Stimulated activated CD8-positive, alpha-beta memory T cell treated with anti-CD3 and anti-CD28 coated beads, Interleukin-4, amount 100 ng/mL, for 24 hours (primary cell): ENCODE data around the gene KIF19.

Source experiments
- DNase-seq: peaks from one replicate; pipeline ENCODE4 v3.0.0-alpha.2; 2020; ENCODE audit warnings: low read depth

Gene KIF19

DNA sequence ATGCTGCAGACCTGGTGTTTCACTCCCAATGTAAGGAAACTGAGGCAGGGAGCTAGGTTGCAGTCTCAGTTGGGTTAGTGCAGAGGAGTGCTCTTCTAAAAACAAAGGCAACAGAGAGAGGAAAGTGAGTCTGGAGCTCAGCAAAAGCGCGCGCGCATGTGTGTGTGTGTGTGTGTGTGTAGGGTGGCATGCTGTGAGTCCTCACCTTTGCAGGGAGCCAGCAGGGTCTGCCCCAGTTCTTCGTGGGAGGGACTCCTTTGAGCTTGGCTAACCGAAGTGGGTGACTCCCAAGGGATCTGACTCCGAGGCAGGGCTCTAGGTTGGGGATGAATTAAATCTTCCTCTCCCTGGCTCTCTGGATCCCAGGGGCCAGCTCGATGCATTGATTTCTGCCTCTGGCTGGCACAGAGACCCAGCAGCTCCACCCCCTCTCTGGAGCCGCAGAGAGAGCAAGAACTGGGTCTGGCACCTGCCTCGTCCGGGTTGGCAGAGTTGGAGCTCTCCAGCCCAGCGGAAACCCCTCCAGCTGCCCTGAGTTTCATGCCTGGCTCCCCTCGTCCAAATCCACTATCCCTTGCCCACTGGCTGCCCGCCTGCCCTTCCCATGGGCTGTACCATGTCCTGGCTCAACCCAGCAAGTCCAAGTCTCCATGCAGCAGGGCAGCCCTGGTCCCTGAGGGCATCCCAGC is 36.9 kb downstream of the KIF19 start:
- DNase-seq, result no peak

DNA sequence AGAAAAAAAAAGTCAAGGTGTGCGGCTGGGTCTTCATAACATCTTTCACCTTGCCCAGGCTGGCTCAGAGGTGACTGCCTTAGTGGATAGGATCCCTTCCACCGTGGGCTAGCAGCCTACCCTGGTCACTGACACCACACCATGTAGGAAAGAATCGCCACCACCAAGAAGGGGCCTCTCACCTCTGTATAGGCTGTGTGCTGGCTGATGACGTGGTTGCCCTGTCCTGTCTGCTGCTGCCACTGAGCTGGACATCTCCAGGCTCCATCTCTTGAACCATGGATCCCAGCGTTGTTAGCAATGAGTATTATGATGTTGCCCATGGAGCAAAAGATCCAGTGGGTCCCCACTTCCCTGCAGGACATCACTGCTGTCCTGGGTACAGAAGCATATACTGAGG is 41.2 kb downstream of the KIF19 start, which contains the start of gene GPR142:
GPR142 (plus strand) TSS at position 301 of the 400 bp plus-strand sequence. CDS start 2,035 bp downstream, outside the sequence.
- DNase-seq, result no peak

DNA sequence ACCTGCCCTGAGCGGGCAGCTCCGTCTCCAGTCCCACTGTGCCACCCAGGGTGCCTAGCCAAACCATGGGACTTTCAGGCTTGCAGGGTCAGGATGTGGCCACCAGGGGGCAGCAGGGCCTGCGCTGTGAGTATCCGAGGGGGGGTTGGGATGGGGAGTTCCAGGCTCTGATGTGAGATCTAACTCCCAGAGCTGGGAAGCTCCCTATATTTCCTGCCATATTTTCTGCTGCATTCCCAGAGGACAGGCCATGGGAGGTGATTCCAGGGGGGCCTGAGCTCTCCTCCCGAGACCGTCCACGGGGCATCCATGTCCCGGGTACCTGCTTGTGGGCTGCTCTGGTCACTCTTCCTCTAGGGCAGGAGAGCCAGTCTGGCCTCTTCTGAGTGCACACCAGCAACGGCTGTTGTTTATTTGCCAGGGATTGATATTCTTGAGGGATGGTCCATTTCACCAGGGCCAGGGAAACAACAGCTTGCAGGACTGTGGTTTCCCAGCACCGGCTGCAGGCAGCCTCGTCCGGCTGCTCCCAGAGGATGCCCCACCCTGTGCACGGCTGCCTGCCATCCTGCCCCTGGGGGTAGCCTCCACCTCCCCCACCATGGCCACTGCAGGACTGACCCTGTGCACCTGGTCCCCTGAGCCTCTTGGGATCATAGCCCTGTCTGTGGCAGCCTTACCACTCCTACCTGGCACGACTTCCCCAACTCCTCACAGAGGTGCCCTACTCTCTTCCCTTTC is 42.5 kb downstream of the KIF19 start:
- peak; percentile 62 for DNase-seq

DNA sequence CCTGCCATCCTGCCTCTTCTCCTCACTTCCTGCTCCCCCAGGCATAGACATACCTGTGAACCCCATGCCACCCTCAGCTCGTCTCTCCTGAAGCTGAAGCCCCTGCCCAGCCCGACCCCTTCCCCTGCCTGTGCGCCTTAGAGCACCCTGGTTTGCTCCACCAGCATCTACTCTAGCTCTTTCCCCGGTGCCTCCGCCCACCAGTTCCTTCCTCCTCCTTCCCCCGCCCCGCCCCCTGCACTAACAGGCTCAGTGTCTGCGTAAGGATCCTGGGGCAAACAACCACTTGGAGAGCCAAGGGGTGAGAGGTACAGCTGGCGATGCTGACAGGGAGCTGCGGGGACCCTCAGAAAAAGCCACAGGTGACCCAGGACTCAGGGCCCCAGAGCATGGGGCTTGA is 43.2 kb downstream of the KIF19 start:
- DNase-seq, result peak; percentile 54

DNA sequence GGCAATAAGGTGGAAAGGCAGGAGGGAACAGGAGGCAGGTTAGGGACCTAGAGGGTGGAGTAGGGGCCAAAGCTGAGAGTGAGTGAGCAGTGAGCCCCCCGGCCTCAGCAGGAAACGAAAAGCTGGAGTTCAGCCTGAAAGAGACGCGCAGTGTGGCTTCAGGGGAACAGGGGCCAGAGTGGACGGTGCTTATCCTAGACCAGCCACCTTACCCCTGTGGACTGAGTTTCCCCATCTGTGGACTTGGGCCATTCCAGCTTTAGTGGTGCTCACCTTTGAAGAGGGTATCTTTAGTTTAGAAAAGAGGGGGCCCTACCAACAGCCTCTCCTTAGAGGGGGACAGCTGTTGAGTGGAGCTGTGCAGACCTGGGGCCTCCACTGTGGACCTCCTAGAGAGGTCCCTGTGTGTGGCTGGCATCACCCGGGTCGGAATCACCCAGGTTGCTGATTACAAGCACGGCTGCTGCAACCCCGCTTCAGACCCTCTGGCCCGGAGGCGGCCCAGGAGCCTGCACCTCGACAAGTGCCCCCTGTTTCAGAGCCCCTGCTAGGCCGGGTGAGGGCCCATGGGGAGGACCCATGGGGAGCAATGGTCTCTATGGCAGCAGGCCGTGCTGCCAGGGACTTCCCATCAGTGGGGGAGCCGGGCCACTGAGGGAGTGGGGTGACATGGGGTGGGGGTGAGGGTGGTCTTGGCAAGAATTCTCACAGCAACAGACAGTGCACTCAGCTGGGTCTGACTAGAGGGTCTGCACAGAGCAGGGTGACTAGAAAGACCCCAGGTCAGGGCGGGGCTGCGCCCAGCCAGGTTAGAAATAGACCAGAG is 43.9 kb downstream of the KIF19 start:
- DNase-seq, result no peak

DNA sequence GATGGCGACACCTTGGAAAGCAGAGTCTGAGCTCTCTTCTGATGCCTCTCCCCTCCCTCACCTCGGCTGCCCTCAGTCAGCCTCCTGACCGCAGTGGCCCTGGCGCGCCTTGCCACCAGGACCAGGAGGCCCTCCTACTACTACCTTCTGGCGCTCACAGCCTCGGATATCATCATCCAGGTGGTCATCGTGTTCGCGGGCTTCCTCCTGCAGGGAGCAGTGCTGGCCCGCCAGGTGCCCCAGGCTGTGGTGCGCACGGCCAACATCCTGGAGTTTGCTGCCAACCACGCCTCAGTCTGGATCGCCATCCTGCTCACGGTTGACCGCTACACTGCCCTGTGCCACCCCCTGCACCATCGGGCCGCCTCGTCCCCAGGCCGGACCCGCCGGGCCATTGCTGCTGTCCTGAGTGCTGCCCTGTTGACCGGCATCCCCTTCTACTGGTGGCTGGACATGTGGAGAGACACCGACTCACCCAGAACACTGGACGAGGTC is 45.7 kb downstream of the KIF19 start:
- DNase-seq, result no peak

DNA sequence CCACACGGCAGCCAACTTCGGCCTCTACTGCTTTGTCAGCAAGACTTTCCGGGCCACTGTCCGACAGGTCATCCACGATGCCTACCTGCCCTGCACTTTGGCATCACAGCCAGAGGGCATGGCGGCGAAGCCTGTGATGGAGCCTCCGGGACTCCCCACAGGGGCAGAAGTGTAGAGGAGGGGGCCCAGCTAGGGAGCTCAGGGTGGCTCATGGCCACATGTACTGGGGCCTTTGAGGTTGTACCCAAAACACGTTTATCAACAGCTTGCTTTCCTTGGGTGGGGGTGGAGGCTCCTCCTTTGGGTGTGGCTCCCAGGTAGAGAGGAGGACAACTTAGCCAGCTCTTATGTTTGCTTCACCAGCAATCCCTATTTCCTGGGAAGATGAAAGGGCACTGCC is 46.4 kb downstream of the KIF19 start:
- DNase-seq, result no peak

DNA sequence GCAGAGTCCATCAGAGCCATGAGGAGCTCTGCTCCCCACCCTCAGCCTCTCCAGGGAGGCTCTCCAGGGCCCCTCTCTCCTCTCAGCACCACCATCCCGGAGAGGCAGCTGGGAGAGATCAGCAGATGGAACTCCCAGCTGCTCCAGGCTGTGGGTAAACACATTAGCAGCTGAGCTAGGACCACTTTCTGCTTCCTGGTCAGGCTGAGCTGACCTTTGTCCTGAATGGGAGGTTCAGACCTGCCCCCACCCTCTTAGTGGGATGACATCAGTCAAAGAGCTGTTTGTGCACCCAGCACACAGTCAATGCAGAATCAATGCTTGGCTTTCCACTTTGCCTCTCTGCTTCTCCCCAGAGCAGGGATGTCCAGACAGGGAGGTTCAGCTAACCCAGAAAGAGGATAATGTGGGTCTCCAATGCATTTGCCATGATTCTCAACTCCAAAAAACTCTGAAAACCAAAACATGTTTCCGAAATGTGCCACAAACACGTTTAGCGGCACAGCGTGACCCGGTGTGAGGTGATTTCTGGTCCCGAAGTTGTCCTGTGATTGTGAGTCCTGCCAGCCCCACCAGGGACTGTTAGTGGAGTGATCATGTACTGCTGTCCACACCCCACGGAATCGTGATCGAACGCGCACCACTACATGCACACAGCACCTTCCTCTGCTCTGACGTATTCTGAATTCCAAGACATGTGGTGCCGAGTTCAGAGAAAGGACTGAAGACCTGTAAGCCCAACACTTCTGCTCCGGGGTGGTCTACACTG is 48.0 kb downstream of the KIF19 start:
- no peak for DNase-seq

DNA sequence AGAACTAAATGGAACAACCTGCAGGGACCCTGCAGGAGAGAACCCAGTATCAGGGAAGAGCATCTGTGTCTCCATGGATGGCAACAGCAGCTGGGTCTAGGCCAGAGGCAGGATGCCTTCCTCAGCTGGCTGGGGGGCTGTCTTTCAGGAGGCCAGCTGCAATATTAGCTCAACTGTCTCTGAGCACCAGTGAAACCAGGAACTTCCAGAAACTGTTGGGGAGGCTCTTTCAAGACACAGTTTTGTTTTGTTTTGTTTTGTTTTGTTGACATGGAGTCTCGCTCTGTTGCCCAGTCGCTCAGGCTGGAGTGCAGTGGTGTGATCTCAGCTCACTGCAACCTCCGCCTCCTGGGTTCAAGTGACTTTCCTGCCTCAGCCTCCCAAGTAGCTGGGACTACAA is 48.8 kb downstream of the KIF19 start:
- DNase-seq, result no peak

DNA sequence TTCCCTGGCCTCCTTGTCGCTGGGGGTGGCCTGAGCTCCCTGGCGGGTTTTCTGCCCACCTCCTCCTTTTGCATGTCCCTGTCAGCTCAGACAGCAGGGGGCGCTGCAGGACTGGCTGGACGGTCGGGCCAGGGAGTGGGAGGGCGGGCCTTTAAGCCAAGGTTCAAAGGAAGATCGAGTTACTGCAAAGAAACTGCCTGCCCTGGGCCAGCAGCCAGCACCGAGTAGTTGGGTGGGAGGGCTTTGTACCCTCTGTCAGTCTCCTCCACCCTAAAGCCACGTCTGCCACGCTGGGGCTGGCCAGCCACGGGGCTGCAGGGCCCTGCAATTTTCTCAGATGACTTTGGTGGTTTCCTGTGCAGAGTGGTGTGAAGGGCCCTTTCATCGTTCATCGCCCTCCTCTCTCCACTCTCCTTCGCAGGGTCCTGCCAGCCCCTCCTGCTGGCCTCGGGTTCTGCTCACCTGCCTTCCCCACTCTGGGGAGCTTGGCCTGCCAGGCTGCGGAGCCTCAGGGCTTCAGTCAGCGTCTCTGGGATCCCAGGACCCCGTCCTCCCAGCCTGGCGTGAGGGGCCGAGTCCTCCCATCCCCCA is 53.6 kb downstream of the KIF19 start:
- DNase-seq, result peak; percentile 87

DNA sequence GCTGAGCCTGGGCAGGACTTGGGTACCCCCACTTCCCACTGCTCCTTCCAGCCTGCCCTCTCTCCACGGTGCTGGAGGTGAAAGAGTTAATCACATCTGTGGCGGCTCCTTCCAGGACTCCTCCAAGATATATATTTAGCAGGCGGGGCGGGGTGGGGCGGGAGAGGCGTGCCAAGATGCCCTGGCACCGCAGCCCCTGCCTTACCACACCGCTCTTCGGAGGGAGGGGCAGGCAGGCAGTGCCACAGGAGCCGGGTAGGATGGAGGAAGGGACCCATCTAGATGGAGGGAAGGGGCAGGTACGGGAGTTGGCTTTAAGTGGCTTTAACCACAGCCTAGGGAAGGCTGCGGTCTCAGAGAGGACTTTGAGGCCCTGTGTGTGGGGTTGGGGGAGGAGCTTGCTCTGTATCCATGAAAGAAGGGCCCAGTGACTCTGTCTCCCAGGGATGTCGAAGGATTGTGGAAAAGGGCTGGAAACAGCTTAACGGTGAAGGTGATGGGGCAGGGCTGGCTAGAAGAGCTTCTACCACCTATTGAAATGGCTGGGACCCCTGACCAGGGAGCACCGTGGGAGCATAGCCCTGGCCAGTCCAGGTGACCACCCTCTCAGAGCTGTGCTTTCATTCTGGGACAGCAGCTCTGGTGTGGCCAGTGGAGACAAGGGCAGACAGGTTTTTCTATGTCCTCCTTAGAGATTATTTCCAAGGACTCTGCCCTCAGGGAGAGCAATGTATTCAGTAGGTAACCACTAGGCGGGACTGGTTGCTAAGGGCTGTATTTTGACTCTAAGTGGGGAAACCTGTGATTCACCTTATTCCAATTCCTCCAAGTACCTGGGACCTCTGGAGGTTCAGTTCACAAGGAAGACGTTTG is 54.3 kb downstream of the KIF19 start:
- DNase-seq, result no peak

DNA sequence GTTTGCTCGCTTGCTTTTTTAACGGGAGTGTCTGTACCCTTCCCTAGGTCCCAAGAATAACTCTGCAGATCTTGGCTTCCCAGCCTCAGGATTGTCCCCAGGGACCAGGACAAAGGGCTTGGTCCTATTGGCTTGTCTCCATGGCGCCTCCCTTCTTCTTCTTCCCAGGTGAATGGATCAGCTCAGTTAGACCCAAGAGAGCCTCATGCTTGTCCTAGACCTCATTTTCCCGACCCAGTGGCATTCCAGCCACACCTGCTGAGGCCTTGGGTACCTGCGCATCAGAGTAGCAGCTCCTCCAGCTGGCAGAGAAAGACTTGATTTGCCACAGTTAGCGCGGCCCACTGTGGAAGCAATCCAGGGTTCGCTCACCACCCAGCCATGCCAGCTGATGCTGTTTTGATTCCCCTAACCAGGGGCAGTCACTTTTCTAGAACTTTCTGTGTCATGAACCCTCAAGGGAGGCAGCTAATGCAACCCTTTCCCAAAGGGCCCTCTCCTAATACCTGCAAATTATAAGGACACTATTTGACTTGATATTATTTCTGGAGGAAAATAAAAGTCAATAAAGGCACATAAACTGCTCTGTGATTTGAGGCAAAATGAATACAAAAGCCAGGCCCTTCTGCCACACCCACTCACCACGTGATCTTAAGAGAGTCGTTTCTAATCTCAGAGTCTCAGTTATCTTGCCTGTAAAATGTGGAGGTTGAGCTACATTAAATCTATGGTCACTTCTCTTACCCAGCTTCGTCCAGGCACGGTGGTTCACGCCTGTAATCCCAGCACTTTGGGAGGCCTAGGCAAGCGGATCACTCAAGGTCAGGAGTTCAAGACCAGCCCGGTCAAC is 55.2 kb downstream of the KIF19 start:
- DNase-seq, result no peak

DNA sequence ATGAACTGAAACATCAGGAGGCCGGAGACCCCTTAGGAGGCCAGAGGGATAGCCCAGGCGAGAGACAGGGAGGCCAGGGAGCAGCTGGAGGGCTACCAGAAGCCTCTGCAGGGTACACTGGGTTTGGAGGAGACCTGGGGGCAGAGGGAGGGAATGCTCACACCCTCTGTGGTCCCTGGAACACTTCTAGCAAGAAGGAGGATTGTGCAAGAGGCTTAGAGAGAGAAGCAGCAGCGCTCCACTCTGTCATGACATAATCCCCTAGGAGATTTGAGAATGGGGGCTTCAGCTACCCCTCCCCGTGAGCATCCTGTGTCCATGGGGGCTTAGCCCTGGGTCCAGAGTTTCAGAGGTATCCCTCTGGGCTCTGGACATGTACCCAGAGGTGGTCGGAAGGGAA is 57.1 kb downstream of the KIF19 start:
- DNase-seq, result no peak

DNA sequence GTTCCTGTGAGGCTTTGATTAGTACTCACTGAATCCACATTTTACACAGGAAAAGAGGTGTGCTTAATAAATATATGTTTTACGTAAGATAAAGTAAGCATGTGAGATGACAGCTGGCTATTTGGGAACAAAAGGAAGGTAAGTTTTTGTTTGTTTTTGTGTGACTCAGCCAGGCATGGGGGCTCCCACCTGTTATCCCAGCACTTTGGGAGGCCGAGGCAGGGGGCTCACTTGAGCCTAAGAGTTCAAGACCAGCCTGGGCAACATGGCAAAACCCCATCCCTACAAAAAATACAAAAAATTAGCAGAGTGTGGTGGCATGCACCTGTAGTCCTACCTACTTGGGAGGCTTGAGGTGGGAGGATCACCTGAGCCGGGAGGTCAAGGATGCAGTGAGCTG is 59.2 kb downstream of the KIF19 start:
- DNase-seq, result no peak

DNA sequence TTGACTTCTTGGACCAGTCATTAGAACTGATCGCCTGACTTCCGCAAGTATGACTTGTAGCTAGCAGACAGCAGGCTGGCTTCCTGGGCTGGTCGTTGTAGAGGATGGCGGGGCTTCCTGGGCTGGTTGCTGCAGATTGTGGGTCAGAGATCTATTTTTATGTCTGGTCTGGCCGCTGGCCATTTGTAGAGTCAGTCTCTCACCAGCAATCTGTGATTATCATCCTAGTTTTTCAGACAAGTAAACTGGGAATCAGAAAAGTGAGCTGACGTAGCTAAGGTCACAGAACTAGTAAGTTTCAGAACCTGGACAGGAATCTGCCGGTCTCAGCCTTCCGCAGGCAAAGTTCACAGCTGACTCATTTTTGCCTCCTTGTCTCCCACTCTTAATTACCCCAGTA is 60.4 kb downstream of the KIF19 start:
- no peak for DNase-seq

DNA sequence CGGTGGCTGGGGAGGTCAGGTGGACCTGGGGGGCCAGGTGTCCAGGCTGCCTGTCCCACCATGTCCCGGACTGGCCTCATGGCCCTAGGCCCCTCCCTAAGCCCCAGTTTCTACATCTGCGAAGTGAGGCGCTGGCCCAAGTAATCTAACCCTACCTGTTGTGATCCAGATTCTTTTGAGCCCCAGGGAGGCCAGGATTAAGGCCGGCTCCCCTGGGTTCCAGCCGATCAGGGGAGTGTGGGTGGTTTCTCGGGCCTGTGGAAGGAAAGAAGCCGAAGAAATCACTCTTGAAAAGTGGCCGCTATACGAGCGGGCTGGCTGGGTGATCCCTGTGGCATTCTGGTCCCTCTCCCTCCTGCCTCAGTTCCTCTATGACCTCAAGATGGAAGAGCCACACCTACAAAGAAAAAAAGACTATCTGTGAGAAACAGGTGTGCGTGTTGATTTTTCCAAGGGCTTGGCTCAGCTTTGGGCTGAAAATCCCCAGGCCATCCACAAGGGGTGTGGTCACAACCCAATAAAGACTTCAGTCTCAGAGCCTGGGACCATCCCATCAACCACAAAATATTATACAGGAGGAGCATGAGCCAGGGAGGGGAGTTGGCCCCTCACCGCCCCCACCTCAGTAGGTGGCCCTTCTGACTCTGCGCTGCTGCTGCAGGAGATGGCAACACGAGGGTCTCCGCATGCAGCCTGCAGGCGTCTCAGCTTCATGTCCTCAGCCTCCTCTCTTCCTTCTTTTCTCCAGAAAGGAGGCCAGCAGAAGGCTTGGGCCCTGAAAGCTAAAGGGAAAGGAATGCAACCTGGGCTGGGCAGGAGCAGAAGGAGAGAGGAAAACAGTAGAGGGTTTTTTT is 61.6 kb downstream of the KIF19 start:
- no peak for DNase-seq

DNA sequence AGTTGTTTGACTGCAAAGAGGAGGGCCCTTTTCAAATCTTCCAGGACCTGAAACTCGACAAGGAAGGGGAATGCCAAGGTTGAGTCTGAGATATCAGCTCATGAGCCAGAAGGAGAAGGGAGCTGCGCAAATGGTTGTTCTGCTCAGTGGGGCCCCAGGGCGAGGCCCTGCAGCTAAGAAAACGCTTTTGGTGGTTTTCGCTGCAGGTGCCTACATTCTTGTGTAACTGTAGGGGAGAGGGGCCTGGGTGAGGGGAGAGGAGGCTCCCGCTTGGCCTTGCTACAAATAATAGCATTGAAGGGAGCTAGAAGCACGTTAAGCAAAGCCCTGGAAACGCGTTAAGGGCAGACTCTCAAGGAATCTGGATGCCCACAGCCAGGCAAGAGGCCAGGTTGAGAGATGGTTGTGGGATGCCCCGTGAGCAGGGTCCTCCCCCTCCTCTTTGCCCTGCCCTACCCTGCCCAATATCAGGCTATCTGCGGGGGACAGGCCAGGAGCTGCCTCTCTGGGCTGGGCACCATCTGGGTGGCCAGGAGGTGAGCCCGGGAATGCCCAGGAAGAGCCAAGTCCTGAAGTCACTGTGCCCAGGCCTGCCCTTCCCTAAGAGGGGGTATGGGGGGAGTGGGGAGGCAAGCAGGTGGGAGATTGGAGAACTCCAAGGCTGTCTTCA is 63.2 kb downstream of the KIF19 start:
- no peak for DNase-seq
